AG04450 (cell line): Measurements from ENCODE around the gene FLT4. TPM values are rescaled to one million over a fixed set of nuclear protein-coding genes. Genes with fewer than 3 reads are reported as not detected.

Experiments
- CTCF ChIA-PET: fragments of 300-600, 350-600 bp; formaldehyde crosslinking; extraction: SDS; loops from one replicate; lab custom pipeline; 2022; ENCODE audit warnings: antibody characterized with exemption, inconsistent platforms; lab: Charles Lee
- POLR2A ChIA-PET: fragments of 350-600 bp; formaldehyde crosslinking; extraction: SDS; loops from one replicate; lab custom pipeline; 2021; ENCODE audit warnings: antibody characterized with exemption, inconsistent platforms; lab: Yijun Ruan, JAX
- DNase-seq: peaks from one replicate; pipeline ENCODE4 v3.0.0-alpha.2; 2011; ENCODE audit warnings: low read depth, low spot score
- H3K27ac ChIP-seq: one replicate; pipeline ENCODE4 v1.5.1; 2012; ENCODE audit warnings: low read depth, low read length, control low read depth
- H3K27me3 ChIP-seq: one replicate; pipeline ENCODE4 v1.6.0; 2012; ENCODE audit warnings: low read length; ENCODE audit not compliant: control insufficient read depth, insufficient read depth
- H3K4me3 ChIP-seq: 2 replicates; pipeline ENCODE4 v1.5.1; 2011; ENCODE audit warnings: mild to moderate bottlenecking, low read depth, low read length, control low read depth
- H3K9me3 ChIP-seq: 2 replicates; pipeline ENCODE4 v1.5.1; 2012; ENCODE audit warnings: low read length; ENCODE audit not compliant: control insufficient read depth, insufficient read depth
- polyA plus RNA-seq: library from polyadenylated mRNA; depleted of rRNA; stranded (reverse); fragments of >200 nt; gene quantifications from 2 replicates; pipeline ENCODE4 v1.2.3, GENCODE V29; 2011
- TF ChIP-seq, protein P1 (sequence below): IDR thresholded peaks from 2 replicates; pipeline ENCODE4 v1.5.1; 2011; ENCODE audit warnings: low read depth, low read length, control low read depth, inconsistent platforms

Gene FLT4
- polyA plus RNA-seq, 1 experiment = not detected

DNA sequence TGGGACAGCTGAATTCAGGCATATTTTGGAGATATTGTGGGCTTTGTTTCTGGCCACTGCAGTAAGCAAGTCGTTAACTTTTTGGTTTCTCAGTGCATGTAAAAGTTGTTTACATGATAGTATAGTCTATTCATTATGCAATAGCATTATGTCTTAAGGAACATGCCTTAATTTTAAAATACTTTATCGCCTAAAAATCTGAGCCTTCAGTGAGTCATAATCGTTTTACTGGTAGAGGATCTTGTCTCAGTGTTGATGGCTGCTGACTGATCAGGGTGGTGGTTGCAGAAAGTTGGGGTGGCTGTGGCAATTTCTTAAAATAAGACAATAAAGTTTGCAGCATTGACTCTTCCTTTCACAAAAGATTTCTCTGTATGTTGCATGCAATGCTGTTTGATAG lies 63.2 kb downstream of the FLT4 start:
- ChIA-PET POLR2A (no interaction called here), CTCF (no interaction called here)
- peaks cover 16% of the 10 kb centered on the region for H3K27me3 ChIP-seq
- peaks cover 7% of the 10 kb centered on the region; the same call in 1 of the 2 replicates for H3K9me3 ChIP-seq
- H3K27ac ChIP-seq = no peak overlapping the region
- no peak overlapping the region for H3K4me3 ChIP-seq
- TF ChIP-seq, protein P1, sequence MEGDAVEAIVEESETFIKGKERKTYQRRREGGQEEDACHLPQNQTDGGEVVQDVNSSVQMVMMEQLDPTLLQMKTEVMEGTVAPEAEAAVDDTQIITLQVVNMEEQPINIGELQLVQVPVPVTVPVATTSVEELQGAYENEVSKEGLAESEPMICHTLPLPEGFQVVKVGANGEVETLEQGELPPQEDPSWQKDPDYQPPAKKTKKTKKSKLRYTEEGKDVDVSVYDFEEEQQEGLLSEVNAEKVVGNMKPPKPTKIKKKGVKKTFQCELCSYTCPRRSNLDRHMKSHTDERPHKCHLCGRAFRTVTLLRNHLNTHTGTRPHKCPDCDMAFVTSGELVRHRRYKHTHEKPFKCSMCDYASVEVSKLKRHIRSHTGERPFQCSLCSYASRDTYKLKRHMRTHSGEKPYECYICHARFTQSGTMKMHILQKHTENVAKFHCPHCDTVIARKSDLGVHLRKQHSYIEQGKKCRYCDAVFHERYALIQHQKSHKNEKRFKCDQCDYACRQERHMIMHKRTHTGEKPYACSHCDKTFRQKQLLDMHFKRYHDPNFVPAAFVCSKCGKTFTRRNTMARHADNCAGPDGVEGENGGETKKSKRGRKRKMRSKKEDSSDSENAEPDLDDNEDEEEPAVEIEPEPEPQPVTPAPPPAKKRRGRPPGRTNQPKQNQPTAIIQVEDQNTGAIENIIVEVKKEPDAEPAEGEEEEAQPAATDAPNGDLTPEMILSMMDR = no peak
- DNase-seq = no peak

GRCh38 chr5:180583738-180584137 lies 65.7 kb downstream of the FLT4 start:
- H3K27me3 ChIP-seq = peaks cover 1% of the 10 kb centered on the region
- TF ChIP-seq, protein P1 = no peak
- POLR2A ChIA-PET = no interaction called here
- no peak for DNase-seq
- no peak overlapping the region for H3K27ac ChIP-seq
- peaks cover 7% of the 10 kb centered on the region; the same call in 1 of the 2 replicates for H3K9me3 ChIP-seq
- no peak overlapping the region for H3K4me3 ChIP-seq
- CTCF ChIA-PET = interaction anchor here (0.5 kb wide), 1 partner anchor 381 kb away, joined by 3 read pairs; no protein-coding TSS in a partner anchor

GRCh38 chr5:180580681-180581080 lies 68.7 kb downstream of the FLT4 start:
- Histone ChIP-seq H3K9me3 (peaks cover 7% of the 10 kb centered on the region; the same call in 1 of the 2 replicates), H3K27ac (no peak overlapping the region), H3K27me3 (no peaks in the 10 kb centered on the region), H3K4me3 (no peak overlapping the region)
- POLR2A ChIA-PET = no interaction called here
- DNase-seq = no peak
- TF ChIP-seq, protein P1 = no peak
- CTCF ChIA-PET = no interaction called here

- ChIA-PET POLR2A (no interaction called here), CTCF (interaction anchor here (1.1 to 1.5 kb wide), 2 partner anchors 14 to 31 kb away, joined by 3 read pairs; no protein-coding TSS in a partner anchor)
- DNase-seq = no peak
- no peak overlapping the region for H3K27ac ChIP-seq
- H3K9me3 ChIP-seq = no peaks in the 10 kb centered on the region
- no peaks in the 10 kb centered on the region for H3K27me3 ChIP-seq
- H3K4me3 ChIP-seq = no peak overlapping the region
- TF ChIP-seq, protein P1 = no peak
Observed at GRCh38 chr5:180575571-180575970, 73.8 kb downstream of the FLT4 start.

GRCh38 chr5:180568914-180569313 lies 80.5 kb downstream of the FLT4 start:
- Histone ChIP-seq H3K4me3 (no peak overlapping the region), H3K9me3 (no peaks in the 10 kb centered on the region), H3K27me3 (no peaks in the 10 kb centered on the region), H3K27ac (no peak overlapping the region)
- CTCF ChIA-PET = no interaction called here
- DNase-seq = no peak
- TF ChIP-seq, protein P1 = no peak
- POLR2A ChIA-PET = no interaction called here
